GM19240 (cell line): ENCODE measurements around the gene ZNHIT1.

Source experiments
- DNase-seq: peaks from one replicate; pipeline ENCODE4 v3.0.0; 2011; ENCODE audit warnings: low spot score; ENCODE audit not compliant: insufficient read length

ZNHIT1 gene

GRCh38 chr7:101216860-101217387 lies 1.0 kb upstream of the ZNHIT1 start:
- no peak for DNase-seq

GRCh38 chr7:101218236-101219125 lies 516 bp downstream of the ZNHIT1 start:
- DNase-seq, result no peak

GRCh38 chr7:101220295-101220694 lies 2.3 kb downstream of the ZNHIT1 start:
- no peak for DNase-seq

GRCh38 chr7:101222275-101222830 lies 4.4 kb downstream of the ZNHIT1 start:
- DNase-seq, result no peak

- no peak for DNase-seq
These were observed 5.6 kb downstream of the ZNHIT1 start for GRCh38 chr7:101223528-101223927.

- DNase-seq, result no peak
These were observed 7.7 kb downstream of the ZNHIT1 start for GRCh38 chr7:101225650-101226049.

GRCh38 chr7:101226721-101227120 lies 8.8 kb downstream of the ZNHIT1 start:
- no peak for DNase-seq

- DNase-seq, result no peak
These were observed 13.7 kb downstream of the ZNHIT1 start for GRCh38 chr7:101231644-101232043.

GRCh38 chr7:101232141-101232850 lies 14.3 kb downstream of the ZNHIT1 start:
- no peak for DNase-seq

- DNase-seq, result no peak
These were observed 16.1 kb downstream of the ZNHIT1 start for GRCh38 chr7:101233907-101234547.

- DNase-seq, result no peak
These were observed 16.7 kb downstream of the ZNHIT1 start for GRCh38 chr7:101234636-101235035.

- no peak for DNase-seq
These were observed 17.1 kb downstream of the ZNHIT1 start for GRCh38 chr7:101235050-101235449.

GRCh38 chr7:101235522-101235921 lies 17.6 kb downstream of the ZNHIT1 start:
- no peak for DNase-seq

- no peak for DNase-seq
These were observed 18.4 kb downstream of the ZNHIT1 start for GRCh38 chr7:101236292-101236835.

GRCh38 chr7:101237206-101238067 lies 19.5 kb downstream of the ZNHIT1 start, which contains the start of gene CLDN15:
TSS of gene CLDN15 (minus strand) at chr7:101237802. CDS start at chr7:101237581, 221 bp downstream.
- no peak for DNase-seq

GRCh38 chr7:101238226-101239182 lies 20.5 kb downstream of the ZNHIT1 start:
- no peak for DNase-seq

- no peak for DNase-seq
These were observed 21.4 kb downstream of the ZNHIT1 start for GRCh38 chr7:101239191-101239950.

GRCh38 chr7:101239951-101240220 lies 21.9 kb downstream of the ZNHIT1 start:
- no peak for DNase-seq
